ENCODE measurements around the gene GJC2.
A peak's percentile ranks its signal among the peaks of the same experiment; 100 is the strongest.
"Not testable (repeated sequence)": the region's sequence is repeated elsewhere in the genome, so short reads cannot be mapped to it uniquely, and the experiment has no call there.

The GJC2 gene

GRCh38 chr1:228149406-228150119 is at the start of gene GJC2:
TSS of gene GJC2 (plus strand) at chr1:228149930. CDS start at chr1:228157759, 7,829 bp downstream.
- peak; percentile 70 for DNase-seq

- DNase-seq = no peak
Observed at GRCh38 chr1:228100822-228101613, 48.7 kb upstream of the GJC2 start.

- peak; percentile 24 for DNase-seq
Observed at GRCh38 chr1:228101614-228101993, 48.1 kb upstream of the GJC2 start.

GRCh38 chr1:228101994-228102790 is 47.5 kb upstream of the GJC2 start:
- peak; percentile 61 for DNase-seq

GRCh38 chr1:228102791-228103620 is 46.7 kb upstream of the GJC2 start, which contains the start of gene C1orf35:
TSS of gene C1orf35 (minus strand) at chr1:228103325. CDS start at chr1:228103227, 98 bp downstream.
- peak; percentile 97 for DNase-seq

GRCh38 chr1:228104526-228105269 is 45.0 kb upstream of the GJC2 start:
- DNase-seq = peak; percentile 30

- DNase-seq = no peak
Observed at GRCh38 chr1:228105270-228105995, 44.3 kb upstream of the GJC2 start.

- no peak for DNase-seq
Observed at GRCh38 chr1:228105996-228106799, 43.5 kb upstream of the GJC2 start.

GRCh38 chr1:228106800-228107054 is 43.0 kb upstream of the GJC2 start:
- no peak for DNase-seq

GRCh38 chr1:228107636-228108035 is 42.1 kb upstream of the GJC2 start:
- DNase-seq = no peak

GRCh38 chr1:228108055-228108690 is 41.6 kb upstream of the GJC2 start:
- DNase-seq = no peak

- DNase-seq = no peak
Observed at GRCh38 chr1:228108742-228109072, 41.0 kb upstream of the GJC2 start.

- peak; percentile 99 for DNase-seq
Observed at GRCh38 chr1:228109073-228109961, 40.4 kb upstream of the GJC2 start, which contains the start of gene MRPL55. TSS of gene MRPL55 (minus strand) at chr1:228109299. CDS start at chr1:228108260, 1,039 bp downstream.

GRCh38 chr1:228109962-228110488 is 39.7 kb upstream of the GJC2 start:
- no peak for DNase-seq

- no peak for DNase-seq
Observed at GRCh38 chr1:228110556-228110955, 39.2 kb upstream of the GJC2 start.

- not testable (repeated sequence) for DNase-seq
Observed at GRCh38 chr1:228111315-228111714, 38.4 kb upstream of the GJC2 start.

GRCh38 chr1:228112167-228112566 is 37.6 kb upstream of the GJC2 start:
- DNase-seq = no peak

GRCh38 chr1:228112617-228113016 is 37.1 kb upstream of the GJC2 start:
- DNase-seq = no peak
